Hematopoietic multipotent progenitor cell (in vitro differentiated cells): Measurements from ENCODE around the gene PTPRM. TPM values are rescaled to one million over a fixed set of nuclear protein-coding genes. Genes with fewer than 3 reads are reported as not detected.

Experiments used
- DNase-seq, 3 donors: peaks; one replicate each; pipeline ENCODE4 v3.0.0-alpha.2; 2011 to 2015; ENCODE audit warnings: low read depth in 2 of 3, low spot score in 2 of 3
- total RNA-seq: library from RNA; depleted of rRNA; stranded (reverse); fragments of >200 nt; gene quantifications from one replicate; pipeline ENCODE4 v1.2.3, GENCODE V29; 2012

PTPRM gene
- total RNA-seq, 1 donor, result 18.0 TPM

DNA sequence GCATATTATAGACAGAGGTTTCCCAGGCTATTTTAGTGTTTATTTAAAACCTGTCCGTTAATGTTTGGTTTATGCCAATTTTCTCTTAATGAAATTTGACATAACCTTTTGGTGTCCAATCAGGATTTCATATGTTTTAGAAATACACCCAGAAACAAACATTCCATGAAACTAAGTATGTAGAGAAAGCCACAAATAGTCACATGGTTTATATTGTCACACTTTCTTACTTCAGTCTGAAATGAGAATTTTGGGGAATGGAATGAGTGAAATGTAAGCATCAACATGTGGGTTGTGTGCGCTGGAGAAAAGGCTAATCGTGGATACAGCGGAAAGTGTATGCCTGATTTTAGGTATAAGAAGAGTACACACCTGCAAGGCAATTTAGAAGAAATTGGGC lies 765.2 kb downstream of the PTPRM start:
- no peak for DNase-seq

DNA sequence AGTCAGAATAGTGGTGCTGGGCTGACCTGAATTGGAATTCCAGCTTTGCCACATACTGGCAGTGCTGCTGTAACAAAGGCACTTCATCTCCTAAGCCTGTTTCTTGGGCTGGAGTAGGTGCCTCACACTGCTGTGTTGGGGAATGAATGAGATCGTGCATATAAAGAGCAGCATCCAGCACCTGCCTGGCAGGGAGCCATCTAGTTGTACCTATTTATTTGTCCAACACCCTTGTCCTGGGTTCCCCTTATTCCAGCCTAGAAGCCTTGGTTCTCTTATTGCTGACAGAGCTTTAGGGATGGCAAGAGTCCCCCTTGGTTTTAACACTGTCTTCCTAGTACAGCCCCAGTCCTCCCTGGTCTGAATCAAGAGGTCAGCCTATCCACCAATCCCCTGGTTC lies 766.8 kb downstream of the PTPRM start:
- no peak for DNase-seq

DNA sequence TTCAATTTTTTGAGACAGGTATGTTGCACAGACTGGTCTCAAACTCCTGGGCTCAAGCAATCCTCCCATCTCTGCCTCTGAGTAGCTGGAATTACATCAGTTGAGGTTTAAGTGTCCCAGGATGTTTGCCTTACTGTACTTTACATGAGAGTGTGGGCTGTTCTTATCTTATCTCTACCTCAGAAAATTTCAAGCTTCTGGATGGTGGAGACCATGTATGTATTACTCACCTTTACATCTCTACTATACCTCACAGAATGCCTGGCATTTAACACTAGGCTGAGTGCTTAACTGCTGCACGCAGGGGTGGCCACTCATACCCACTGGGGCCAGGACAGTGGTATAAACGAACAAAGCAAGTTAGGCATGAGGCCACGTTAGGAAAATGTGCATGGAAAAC lies 770.1 kb downstream of the PTPRM start:
- no peak for DNase-seq

DNA sequence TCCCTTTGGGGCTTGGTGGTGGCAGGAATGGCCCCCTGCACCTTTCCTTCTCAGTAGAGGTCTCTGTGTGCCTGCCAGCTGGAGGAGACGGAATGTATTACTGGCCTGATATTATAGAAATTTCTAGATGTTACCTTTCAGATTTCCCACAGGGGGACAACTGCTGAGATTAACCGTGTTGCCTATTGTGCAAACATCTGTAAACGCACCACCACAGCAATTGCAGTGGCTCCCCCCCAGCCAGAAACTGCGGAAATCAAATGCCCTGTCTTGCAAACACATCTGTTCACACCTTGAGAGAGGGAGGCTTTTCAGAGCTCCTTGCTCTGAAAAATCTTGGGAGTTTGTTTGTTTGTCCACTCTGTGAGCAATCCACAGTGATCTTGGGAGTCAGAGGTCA lies 772.1 kb downstream of the PTPRM start:
- DNase-seq, result no peak

DNA sequence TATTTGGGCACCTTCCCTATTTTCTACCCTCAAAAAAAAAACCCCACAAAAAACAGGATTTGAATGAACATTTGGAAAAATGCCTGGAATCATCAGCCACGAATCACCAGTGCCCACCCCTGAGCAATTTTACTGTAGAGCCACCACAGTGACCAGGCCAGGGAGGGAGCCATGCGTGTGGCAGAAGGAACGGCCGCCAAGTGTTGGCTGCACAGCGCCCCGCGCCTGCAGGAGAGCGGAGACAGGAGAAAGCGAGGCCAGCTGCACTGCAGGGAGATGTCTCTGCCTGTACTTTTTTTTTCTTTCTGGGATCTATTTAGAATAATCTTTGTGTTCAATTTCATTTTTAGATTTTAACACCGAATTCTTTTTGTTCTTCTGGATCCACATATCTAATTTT lies 772.8 kb downstream of the PTPRM start:
- no peak for DNase-seq

DNA sequence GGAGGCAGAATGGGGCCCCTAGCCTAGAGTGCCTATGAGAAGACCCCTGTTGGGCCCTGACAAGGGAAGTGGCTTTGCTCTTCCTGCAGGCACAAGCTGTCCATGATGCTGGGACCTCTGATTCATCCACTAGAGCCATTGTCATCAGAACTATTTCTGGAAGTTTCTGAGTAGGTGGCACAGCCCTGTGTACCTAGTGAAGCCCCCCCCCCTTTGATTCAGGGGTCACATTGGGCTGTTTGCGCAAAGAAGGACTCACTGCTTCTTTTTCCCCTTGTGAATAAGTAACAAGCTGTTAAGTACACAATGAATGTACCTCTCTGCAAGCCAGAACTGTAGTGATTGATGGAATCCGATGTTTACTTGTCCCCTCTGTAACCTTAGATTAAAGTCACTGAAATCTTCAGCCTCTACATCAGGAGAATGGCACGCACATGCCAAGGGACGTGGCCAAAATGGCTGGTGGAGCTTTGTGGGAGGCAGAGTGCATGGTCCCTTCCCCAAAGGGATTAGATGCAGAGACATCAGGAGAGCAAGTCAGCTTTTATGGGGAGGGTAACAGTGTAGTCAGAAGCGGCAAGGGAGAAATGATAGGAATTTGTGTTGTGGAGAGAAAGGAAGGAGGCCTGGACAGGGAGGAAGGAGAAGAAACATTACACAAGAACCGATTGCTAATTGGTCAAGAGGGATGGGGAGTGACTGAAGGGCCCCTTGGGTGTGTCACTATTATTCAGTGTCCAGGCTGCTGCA lies 774.5 kb downstream of the PTPRM start:
- no peak for DNase-seq

DNA sequence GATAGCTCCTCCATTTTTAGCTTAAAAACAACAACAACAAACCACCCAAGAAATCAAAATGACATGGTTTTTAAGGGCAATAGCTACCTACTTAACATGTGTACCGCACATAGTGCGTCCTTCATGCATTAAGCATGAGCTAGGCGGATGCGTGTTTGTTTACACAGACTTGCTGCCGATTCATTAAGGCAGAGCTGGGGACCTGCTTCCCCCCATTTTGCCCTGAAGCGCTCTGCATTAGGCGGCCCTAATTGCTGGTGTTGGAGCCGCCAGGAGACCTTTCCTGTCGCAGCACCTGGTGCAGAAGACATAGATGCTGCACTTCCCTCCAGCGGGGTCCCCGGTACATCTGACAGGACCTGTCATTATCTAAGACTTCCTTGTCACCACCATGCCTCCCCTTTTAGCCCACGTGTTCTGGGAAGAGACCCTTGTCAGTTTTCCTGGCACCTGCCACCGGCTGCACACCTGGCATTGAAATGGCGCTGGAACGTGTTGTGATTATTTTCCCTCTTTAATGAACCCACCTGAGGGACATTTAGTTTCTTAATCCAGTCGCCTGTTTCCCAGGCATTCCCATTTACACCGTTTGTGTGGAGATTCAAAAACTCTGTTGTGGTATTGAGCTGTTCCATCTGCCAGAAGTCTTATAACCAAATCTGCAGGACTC lies 781.1 kb downstream of the PTPRM start:
- no peak for DNase-seq

DNA sequence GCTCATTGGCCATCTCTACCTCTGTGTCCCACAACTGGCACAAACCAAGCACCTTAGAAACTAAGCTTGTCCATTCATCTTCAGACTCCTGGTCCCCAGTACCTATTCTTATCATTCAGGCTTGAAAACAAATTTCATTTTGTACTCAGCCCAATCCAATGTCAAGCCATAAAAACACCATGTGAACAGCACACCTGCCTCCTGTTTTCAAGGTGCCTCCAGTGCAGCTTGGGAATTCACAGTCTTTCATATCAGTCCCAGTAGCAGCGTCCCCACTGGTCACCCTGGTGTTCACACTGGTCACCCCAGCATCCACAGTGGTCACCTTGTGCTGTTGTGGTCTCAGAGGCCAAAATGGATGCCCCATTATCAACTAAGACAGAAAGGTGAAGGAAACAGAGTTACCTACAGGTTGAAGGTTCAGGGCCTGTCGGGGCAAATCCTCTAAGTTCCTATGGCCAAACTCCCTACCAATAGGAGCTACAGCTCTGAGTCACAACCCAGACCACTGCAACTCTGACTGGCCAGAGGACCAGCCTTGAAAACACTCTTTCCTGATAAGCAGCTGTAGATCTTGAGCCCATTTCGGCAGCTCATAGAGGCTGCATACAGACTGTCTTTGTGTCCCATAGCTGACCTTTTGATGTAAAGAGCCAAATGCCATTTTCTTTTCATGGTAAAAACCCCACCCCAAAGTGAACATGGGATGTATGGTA lies 782.6 kb downstream of the PTPRM start:
- DNase-seq, result no peak

DNA sequence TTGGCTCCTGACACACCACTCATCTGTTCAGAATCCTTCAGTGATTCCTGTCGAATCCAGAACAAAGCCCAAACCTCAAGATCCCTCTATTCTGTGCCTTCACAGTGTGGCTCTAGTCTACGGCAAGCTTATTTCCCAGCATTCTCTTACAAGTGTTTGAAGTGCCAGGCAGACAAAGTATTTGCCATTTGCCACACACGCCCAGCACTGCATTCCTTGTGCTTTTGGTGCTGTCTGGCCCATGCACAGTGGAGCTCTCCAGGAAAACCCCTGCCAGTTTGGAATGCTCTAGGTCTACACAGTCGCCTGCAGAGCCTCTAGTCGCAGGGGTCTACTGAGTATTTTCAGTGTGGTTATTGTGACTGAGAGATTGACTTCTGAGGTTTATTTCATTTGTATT lies 783.5 kb downstream of the PTPRM start:
- DNase-seq, result no peak

DNA sequence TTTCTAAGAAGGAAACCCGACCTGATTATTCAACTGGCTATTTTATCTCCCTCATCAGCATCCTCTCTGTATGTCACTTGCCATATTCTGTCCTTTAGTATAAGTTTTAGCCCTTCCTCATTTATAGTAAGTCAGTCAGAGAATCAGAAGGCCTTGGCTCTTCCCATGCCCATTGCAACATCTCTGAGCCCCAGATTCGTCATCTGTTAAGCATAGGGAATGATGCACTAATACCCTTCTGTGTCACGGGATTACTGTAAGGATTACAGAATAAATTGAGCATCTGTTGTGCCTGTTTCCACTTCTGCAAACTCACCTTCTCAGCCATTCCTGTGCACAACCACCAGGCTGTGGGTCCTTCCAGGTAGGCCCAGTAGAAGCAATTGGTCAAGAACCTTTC lies 784.0 kb downstream of the PTPRM start:
- no peak for DNase-seq

DNA sequence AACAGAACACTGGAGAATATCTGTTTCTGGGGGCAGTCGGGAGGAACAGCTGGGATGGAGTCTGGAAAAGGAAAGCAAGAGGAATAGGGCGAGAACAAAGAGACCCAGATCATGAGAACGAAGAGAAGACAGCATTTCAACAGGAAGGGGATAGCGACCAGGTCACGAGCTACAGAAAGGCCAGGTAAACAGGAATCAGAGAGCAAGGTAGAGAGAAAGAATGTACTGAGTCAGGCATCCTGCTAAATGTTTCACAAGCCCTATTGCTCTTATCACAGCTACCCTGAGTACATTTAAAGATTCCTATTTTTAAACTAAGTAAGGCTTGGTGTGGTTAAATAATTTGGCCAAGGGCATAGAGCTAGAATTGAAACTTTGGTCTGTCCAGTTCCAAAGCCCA lies 787.2 kb downstream of the PTPRM start:
- no peak for DNase-seq

DNA sequence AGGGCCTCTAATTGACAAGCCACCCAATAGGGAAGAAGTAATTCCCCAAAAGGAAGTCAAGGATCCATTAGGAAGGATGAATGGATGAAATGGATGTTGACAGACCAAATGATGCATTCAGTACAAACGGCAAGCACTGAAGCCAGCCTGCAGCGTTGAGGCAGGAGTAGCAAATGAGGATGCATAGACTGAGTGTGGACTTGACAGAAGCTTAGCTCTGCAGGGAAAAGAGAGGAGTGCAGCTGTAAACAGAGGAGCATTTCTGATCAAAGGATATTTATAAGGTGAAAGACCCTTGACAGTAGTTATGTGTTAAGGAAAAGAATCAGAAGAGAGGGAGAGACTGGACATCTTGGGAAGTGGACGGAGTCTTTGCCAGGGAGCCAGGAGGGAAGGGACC lies 788.9 kb downstream of the PTPRM start:
- DNase-seq, result no peak

DNA sequence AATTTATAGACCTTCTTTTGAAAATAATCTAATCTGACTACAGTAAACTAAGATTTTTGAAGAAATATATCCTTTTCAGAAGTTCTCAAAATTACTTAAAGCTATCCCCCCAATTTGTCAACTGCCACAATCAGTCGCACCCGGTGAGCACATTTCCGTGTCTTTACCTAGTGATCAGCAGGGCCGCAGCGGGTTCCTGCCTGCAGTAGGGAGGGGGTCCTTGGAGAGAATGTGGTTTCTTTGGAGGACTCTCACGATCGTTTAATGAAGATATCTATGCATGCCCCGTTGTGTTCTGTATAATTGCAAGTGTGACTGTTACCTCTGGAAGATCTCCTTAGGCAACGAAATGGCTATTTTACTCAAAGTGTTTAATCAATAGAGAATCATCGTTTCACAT lies 790.2 kb downstream of the PTPRM start:
- DNase-seq, result no peak

DNA sequence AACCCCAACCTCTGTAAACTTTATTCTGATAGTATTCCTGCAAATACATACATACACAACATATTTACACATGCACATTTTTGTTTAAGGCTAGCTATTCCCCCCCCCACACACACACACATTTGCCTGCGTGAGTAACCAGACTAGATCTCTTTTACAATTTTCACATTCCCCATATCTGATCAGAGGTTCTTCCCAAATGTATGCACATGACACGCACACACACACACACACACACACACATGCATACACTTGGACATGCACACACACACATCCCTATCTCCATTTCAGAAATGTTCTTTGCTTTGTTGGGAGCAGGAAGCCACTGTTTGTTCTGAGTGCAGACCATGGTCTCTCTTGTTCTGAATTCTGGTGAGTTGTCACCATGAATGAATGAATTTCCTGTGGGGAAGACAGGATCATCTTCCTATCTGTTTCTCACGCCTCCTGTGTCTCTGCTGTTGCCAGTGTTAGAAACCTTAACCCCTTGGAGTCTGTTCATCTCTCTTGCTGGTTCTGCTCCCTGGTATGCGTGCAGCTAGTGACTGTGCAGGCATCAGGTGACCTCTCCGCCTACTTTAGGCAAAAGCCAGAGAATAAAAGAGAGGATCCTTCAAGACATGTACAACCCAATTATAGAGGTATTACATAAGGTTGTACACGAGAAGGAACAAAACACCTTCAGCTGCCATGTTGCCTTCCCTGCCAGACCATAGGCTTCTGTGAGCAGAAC lies 791.1 kb downstream of the PTPRM start:
- no peak for DNase-seq

DNA sequence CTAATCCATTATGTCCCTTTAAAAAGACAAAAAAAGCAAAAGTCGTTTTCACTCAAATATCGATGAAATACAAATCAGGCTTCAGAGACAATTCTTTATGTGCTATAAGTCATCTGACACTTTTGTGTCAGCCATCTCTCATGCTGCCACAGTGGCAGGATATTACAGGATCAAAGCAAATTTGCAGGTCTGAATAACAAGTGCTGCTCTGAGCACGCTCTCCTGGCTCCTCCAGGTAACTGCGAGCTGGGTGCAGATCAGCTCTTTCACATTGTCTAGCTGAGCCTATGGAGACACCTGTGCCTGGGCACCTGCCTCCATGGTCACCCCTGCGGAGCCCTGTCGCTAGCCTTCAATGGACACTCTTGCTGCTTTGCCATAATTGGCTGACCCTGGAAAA lies 792.0 kb downstream of the PTPRM start:
- no peak for DNase-seq

DNA sequence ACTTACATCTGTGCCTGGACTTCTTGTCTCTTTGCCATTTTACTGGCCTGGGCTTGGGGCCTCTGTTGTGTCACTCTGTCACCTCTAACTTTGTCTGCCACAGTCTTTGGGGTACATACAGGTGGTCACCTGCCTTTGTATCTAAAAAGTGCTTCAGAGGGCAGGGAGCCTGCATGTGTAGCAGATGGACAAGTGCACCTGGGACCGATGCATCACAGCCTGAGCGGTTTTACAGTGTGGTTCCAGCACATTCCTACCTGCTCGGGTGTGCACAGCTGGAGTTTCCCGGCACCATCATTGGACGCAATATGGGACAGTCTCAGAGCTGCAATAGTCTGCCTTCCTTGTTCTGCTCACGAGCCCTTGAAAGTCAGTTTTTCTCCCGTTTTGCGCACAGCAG lies 792.4 kb downstream of the PTPRM start:
- no peak for DNase-seq

DNA sequence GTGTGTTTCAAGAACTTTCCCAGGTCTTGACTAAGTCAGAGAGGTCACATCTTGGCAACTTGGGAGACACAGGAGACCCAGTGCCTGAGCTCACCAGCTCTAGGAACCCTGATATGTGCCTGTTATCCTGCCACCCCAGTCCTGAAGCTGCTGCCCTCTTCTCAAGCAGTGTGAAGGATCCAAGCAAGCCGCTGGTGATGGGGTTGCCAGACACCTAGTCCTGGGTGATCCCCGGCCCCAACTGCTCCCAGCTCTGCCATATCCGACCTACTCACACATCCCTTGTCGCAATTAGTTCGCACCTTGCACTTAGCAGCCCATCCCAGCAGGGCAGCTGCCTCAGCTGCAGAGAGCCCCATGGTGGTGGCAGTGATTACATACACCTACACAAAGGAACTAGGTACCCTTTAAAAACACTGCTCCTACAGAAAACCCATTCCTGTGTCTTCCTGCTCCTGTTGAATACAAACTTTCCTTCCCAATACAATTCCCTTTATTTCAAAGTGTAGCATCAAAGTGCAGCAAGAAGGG lies 794.9 kb downstream of the PTPRM start:
- DNase-seq, result no peak

DNA sequence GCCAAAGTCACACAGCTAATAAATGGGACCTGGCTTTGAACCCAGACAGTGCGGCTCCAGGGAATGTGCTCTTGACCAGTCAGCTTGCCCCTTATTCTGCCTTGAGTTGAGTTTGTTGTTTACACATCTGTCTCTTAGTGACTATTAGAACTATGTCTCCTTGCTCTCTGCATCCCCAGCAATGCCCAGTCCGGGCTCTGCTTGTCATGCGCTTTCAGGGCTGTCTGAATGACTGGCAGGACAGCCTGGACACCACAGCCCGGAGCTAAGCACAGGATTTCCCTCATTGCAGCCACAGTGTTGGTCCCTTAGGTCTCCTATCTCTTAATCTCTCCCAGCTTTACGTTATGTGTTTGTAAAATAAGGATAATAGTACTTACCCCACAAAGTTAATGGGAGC lies 795.7 kb downstream of the PTPRM start:
- DNase-seq, result no peak

DNA sequence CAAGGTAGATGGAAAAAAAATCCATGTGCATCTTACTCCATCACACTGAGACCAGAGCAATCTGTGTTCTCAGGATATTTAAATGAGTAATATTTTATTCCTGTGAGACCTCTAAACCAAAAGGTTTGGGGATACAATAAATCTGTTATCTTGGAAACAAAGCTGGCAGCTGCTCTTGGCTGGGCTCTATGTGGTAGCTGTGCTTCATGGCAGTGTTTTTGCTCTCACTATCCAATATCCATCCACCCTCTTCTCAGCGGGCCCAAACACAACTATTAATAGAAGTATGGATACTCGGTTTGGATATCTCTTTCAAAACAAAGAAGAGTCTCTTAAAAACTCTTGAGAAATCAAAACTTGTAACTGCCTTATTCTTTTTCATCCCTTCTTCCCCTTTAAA lies 797.3 kb downstream of the PTPRM start:
- no peak for DNase-seq

DNA sequence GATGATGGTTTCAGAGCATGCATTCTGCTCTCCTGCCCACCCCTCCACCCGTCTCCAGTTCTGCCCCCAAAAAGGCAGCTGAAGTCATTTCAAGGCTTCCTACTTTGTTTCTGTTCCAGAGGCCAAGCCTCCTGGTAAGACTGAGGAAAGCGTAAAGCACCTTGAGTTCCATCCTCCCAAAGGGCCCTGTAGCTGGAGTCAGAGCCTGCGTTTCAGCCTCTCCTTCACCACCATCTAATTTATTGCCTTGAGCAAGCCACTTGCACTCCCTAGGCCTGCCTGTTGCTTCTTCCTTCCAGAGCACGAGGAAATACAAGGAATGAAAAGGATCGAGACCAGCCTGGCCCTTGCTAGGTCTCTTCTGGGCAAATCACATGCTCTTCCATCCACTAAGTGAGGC lies 797.9 kb downstream of the PTPRM start:
- no peak for DNase-seq

DNA sequence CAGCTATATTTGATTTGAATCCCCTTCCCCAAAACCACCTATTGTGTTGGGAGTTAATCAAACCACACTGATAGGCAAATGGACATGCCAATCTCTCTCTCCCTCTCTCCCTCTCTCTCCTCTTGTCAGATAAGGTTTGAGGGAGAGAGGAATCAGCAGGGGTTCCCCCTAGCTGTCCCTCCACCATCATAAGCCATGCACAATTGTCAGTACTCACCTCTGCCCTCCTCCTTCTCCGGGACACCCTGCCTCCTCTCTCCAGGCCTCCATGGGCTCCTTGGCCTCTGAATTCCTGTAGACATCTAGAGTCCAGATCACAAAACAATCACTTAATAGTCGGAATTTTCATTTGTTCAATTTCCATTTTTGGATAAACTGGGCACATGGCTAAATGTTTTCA lies 798.4 kb downstream of the PTPRM start:
- no peak for DNase-seq
